Measurements from ENCODE around the gene SLX4IP.

Gene SLX4IP

DNA sequence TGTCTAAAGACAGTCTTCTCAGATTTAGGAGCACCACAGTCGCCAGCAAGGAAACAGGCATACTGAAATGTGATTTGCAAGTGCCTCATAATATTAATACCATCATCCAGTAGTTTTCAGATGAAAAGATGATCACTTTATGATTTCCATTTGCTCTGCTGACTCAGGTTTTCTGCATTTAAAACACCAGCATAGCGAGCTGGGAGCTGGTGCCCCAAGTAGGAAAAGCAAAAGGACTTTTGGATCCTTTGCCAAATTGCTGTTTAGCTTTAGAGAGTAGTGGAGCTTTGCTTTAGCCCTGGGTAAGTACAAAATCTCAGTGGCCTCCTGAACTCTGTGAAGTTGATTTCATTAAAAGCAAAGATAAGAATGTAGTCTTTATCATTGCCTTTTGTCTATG is 160.2 kb downstream of the SLX4IP start:
- Histone ChIP-seq H3K27me3 (ENCODE audit: control insufficient read depth, insufficient read depth, low read length) (no peaks in the 10 kb centered on the region), H3K9ac (ENCODE audit: low read depth, low read length) (no peak overlapping the region), H3K9me3 (ENCODE audit: control insufficient read depth, insufficient read depth, low read length) (no peaks in the 10 kb centered on the region), H3K36me3 (ENCODE audit: control insufficient read depth, insufficient read depth, low read length) (no peaks in the 10 kb centered on the region), H3K4me3 (ENCODE audit: low read depth, low read length) (no peak overlapping the region), H3K4me1 (ENCODE audit: control insufficient read depth, insufficient read depth, low read length) (no peaks in the 10 kb centered on the region)

GRCh38 chr20:10595985-10596384 is 160.9 kb downstream of the SLX4IP start:
- Histone ChIP-seq H3K4me1 (ENCODE audit: control insufficient read depth, insufficient read depth, low read length) (no peaks in the 10 kb centered on the region), H3K36me3 (ENCODE audit: control insufficient read depth, insufficient read depth, low read length) (no peaks in the 10 kb centered on the region), H3K9ac (ENCODE audit: low read depth, low read length) (no peak overlapping the region), H3K27me3 (ENCODE audit: control insufficient read depth, insufficient read depth, low read length) (no peaks in the 10 kb centered on the region), H3K9me3 (ENCODE audit: control insufficient read depth, insufficient read depth, low read length) (no peaks in the 10 kb centered on the region), H3K4me3 (ENCODE audit: low read depth, low read length) (no peak overlapping the region)

DNA sequence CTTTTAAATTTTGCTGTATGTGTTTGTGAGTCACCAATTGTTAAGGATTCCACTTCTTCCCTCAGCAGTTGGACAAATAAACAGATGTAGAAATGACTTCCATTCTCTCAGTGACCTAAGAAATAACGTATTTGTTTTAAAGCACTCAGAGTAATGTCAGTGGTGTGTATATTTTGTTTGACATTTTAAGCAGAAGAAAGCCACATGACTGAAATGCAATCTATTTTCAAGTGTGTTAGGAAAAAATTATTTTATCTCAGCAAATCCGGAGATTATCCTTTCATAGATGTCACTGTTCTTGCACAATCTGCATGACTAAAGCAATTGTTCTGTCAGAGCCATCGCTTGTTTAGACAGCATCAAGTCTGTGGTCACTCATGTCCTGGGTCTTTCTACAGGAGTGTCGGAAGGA is 161.6 kb downstream of the SLX4IP start:
- H3K27me3 ChIP-seq (ENCODE audit: control insufficient read depth, insufficient read depth, low read length), result no peaks in the 10 kb centered on the region
- H3K36me3 ChIP-seq (ENCODE audit: control insufficient read depth, insufficient read depth, low read length), result no peaks in the 10 kb centered on the region
- no peak overlapping the region for H3K9ac ChIP-seq (ENCODE audit: low read depth, low read length)
- H3K9me3 ChIP-seq (ENCODE audit: control insufficient read depth, insufficient read depth, low read length), result no peaks in the 10 kb centered on the region
- no peak overlapping the region for H3K4me3 ChIP-seq (ENCODE audit: low read depth, low read length)
- H3K4me1 ChIP-seq (ENCODE audit: control insufficient read depth, insufficient read depth, low read length), result no peaks in the 10 kb centered on the region

GRCh38 chr20:10597637-10598036 is 162.5 kb downstream of the SLX4IP start:
- no peaks in the 10 kb centered on the region for H3K4me1 ChIP-seq (ENCODE audit: control insufficient read depth, insufficient read depth, low read length)
- H3K27me3 ChIP-seq (ENCODE audit: control insufficient read depth, insufficient read depth, low read length), result no peaks in the 10 kb centered on the region
- H3K4me3 ChIP-seq (ENCODE audit: low read depth, low read length), result no peak overlapping the region
- H3K9ac ChIP-seq (ENCODE audit: low read depth, low read length), result no peak overlapping the region
- no peaks in the 10 kb centered on the region for H3K9me3 ChIP-seq (ENCODE audit: control insufficient read depth, insufficient read depth, low read length)
- no peaks in the 10 kb centered on the region for H3K36me3 ChIP-seq (ENCODE audit: control insufficient read depth, insufficient read depth, low read length)

GRCh38 chr20:10602221-10602871 is 167.2 kb downstream of the SLX4IP start:
- no peaks in the 10 kb centered on the region for H3K27me3 ChIP-seq (ENCODE audit: control insufficient read depth, insufficient read depth, low read length)
- H3K4me1 ChIP-seq (ENCODE audit: control insufficient read depth, insufficient read depth, low read length), result no peaks in the 10 kb centered on the region
- H3K4me3 ChIP-seq (ENCODE audit: low read depth, low read length), result no peak overlapping the region
- no peak overlapping the region for H3K9ac ChIP-seq (ENCODE audit: low read depth, low read length)
- H3K9me3 ChIP-seq (ENCODE audit: control insufficient read depth, insufficient read depth, low read length), result no peaks in the 10 kb centered on the region
- no peaks in the 10 kb centered on the region for H3K36me3 ChIP-seq (ENCODE audit: control insufficient read depth, insufficient read depth, low read length)

DNA sequence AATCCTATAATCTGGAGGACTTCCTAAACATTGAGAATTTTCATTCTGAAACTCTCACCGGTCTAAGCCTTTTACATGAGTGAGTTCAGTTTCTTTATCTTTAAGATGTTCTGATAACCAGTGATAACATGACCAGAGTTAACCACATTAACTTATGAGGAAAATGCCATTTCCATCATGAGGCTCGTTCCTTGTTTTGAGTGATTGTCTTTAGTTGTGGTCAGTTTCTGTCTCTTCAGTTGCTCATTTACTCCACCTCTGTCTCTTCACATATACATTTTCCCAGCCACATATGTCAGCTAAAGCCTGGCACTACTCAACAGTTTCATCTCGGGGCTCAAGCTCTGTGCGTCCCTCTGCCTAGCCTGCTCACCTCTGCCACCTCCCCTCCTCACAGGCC is 168.3 kb downstream of the SLX4IP start:
- Histone ChIP-seq H3K4me1 (ENCODE audit: control insufficient read depth, insufficient read depth, low read length) (no peaks in the 10 kb centered on the region), H3K9me3 (ENCODE audit: control insufficient read depth, insufficient read depth, low read length) (no peaks in the 10 kb centered on the region), H3K36me3 (ENCODE audit: control insufficient read depth, insufficient read depth, low read length) (no peaks in the 10 kb centered on the region)

DNA sequence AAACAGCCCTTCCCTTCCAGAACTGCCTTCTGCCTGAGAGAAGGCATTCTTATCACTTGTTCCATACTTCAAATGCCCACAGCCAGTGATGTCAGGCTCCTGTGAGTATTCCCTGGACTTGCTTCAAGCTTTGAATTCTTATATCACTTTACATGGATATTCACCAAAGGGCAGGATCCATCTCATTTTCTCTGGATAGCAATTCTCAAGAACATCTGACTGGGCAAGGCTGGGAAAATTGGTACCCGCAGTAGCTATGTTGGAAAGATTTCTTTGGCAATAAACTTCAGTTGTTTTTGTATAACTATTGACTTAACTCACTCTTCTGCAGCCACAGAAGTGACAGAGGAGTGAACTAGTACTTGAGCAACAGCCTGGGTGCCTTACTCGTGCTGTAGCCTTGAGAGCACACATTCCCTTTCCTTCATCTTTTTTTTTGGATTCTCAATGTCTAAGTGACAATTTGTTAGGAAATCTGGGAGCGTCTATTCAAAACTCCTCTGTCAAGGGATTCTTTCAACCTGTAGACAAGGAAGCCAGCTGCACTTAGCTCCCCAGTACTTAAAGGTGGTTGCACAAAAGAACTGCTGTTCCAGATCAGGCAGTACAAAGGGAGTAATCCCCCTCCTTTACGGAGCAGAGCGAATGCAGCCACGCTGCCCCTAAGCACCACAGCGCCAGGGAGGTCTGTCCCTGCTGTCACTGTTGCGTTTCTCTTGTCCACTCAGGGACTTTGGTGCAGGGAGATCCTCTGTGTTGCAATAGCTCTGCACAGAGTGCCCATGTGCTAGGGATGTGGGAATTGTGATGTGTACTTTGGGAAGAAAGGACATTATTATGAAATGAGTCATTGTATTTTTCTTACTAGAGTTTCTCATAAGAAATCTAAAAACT is 169.1 kb downstream of the SLX4IP start:
- H3K9me3 ChIP-seq (ENCODE audit: control insufficient read depth, insufficient read depth, low read length), result no peaks in the 10 kb centered on the region

More for the DNA sequence above, 168.3 kb downstream of the SLX4IP start:
- Histone ChIP-seq H3K9ac (ENCODE audit: low read depth, low read length) (no peak overlapping the region), H3K27me3 (ENCODE audit: control insufficient read depth, insufficient read depth, low read length) (no peaks in the 10 kb centered on the region), H3K4me3 (ENCODE audit: low read depth, low read length) (no peak overlapping the region)

DNA sequence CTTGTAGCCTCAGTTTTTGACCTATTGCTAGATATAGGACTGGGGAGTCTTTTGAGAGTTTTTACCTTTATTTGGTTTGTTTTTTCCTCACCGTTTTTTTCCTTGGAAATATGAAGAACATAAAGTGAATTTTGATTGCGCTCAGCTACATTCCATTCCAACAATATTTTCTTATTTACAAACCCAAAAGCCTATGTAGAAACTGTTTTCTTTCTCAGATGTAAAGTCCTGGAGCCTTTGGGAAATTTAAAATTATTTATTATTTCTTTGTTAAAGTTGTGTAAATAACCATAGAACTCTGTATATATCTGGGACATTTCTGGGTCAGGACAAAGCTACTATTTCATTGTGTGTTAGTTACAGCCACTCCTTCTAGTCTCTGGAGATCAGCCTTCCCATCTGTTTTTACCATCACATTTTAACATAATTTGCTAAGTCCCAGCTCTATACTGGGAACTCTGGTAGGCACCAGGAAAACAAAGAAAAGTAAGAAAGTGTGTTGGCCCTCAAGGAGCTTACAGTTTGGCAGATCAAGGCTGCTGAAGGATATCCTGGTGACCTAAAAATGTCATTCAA is 169.8 kb downstream of the SLX4IP start:
- Histone ChIP-seq H3K9ac (ENCODE audit: low read depth, low read length) (no peak overlapping the region), H3K9me3 (ENCODE audit: control insufficient read depth, insufficient read depth, low read length) (no peaks in the 10 kb centered on the region), H3K4me3 (ENCODE audit: low read depth, low read length) (no peak overlapping the region), H3K27me3 (ENCODE audit: control insufficient read depth, insufficient read depth, low read length) (no peaks in the 10 kb centered on the region), H3K4me1 (ENCODE audit: control insufficient read depth, insufficient read depth, low read length) (no peaks in the 10 kb centered on the region), H3K36me3 (ENCODE audit: control insufficient read depth, insufficient read depth, low read length) (no peaks in the 10 kb centered on the region)

More for the DNA sequence above, 169.1 kb downstream of the SLX4IP start:
- Histone ChIP-seq H3K4me3 (ENCODE audit: low read depth, low read length) (no peak overlapping the region), H3K36me3 (ENCODE audit: control insufficient read depth, insufficient read depth, low read length) (no peaks in the 10 kb centered on the region), H3K27me3 (ENCODE audit: control insufficient read depth, insufficient read depth, low read length) (no peaks in the 10 kb centered on the region), H3K4me1 (ENCODE audit: control insufficient read depth, insufficient read depth, low read length) (no peaks in the 10 kb centered on the region), H3K9ac (ENCODE audit: low read depth, low read length) (no peak overlapping the region)

DNA sequence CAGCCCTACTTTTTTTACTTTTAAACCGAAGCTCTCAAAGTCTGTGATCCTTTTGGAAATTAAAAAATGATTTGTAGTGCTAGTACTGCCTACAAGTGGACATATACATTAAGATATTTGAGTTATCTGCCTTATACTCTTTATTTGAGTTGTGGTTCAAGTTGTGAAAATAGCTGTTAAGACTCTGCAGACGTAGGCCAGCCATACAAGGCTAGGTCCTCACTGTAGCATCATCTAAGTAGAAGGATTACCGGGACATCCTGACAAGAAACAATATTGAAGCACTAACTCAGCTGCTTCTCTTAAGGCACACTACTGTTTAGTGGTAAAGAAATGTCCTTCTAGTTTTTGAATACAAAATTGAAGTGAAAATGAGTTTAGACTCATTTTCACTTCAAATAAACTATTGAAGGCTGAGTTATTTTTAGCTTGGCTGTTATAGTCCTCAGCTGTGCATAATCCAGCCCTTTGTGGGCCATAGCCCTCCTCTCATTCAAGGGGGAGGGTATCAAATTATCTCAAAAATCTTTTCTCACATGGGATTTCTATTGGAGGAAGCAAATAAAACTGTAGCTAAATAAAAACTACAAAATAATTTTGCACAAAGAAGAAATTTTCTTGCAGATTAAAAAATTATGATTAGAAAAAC is 170.6 kb downstream of the SLX4IP start:
- Histone ChIP-seq H3K9ac (ENCODE audit: low read depth, low read length) (no peak overlapping the region), H3K9me3 (ENCODE audit: control insufficient read depth, insufficient read depth, low read length) (no peaks in the 10 kb centered on the region), H3K4me3 (ENCODE audit: low read depth, low read length) (no peak overlapping the region), H3K27me3 (ENCODE audit: control insufficient read depth, insufficient read depth, low read length) (no peaks in the 10 kb centered on the region), H3K36me3 (ENCODE audit: control insufficient read depth, insufficient read depth, low read length) (no peaks in the 10 kb centered on the region), H3K4me1 (ENCODE audit: control insufficient read depth, insufficient read depth, low read length) (no peaks in the 10 kb centered on the region)

GRCh38 chr20:10609276-10609675 is 174.2 kb downstream of the SLX4IP start:
- Histone ChIP-seq H3K27me3 (ENCODE audit: control insufficient read depth, insufficient read depth, low read length) (no peaks in the 10 kb centered on the region), H3K9me3 (ENCODE audit: control insufficient read depth, insufficient read depth, low read length) (no peaks in the 10 kb centered on the region), H3K4me3 (ENCODE audit: low read depth, low read length) (no peak overlapping the region), H3K4me1 (ENCODE audit: control insufficient read depth, insufficient read depth, low read length) (peaks cover 5% of the 10 kb centered on the region), H3K36me3 (ENCODE audit: control insufficient read depth, insufficient read depth, low read length) (no peaks in the 10 kb centered on the region), H3K9ac (ENCODE audit: low read depth, low read length) (no peak overlapping the region)

GRCh38 chr20:10609770-10610169 is 174.7 kb downstream of the SLX4IP start:
- H3K4me1 ChIP-seq (ENCODE audit: control insufficient read depth, insufficient read depth, low read length), result peaks cover 5% of the 10 kb centered on the region
- no peak overlapping the region for H3K9ac ChIP-seq (ENCODE audit: low read depth, low read length)
- no peaks in the 10 kb centered on the region for H3K9me3 ChIP-seq (ENCODE audit: control insufficient read depth, insufficient read depth, low read length)
- H3K36me3 ChIP-seq (ENCODE audit: control insufficient read depth, insufficient read depth, low read length), result no peaks in the 10 kb centered on the region
- no peaks in the 10 kb centered on the region for H3K27me3 ChIP-seq (ENCODE audit: control insufficient read depth, insufficient read depth, low read length)
- no peak overlapping the region for H3K4me3 ChIP-seq (ENCODE audit: low read depth, low read length)
